GM13977 (cell line): ENCODE measurements around the gene FOXA3.

ENCODE experiments used
- DNase-seq: peaks from one replicate; pipeline ENCODE4 v3.0.0; 2012; ENCODE audit warnings: low spot score
- in situ Hi-C: fragments of 300-500 bp; cut with MboI; formaldehyde crosslinking; loops from one replicate; pipeline ENCODE4 v1.12.0; 2022; ENCODE audit warnings: low sequenced_read_pairs, low pct_unique_long_range_greater_than_20kb, mixed read lengths, inconsistent platforms; ENCODE audit not compliant: unreplicated experiment
- TF ChIP-seq, protein P1 (sequence below): IDR thresholded peaks from 2 replicates; pipeline ENCODE4 v1.5.1; 2012; ENCODE audit warnings: mild to moderate bottlenecking, control low read depth; ENCODE audit not compliant: insufficient read depth; ENCODE audit errors: extremely low read depth, missing control alignments

Gene FOXA3

DNA sequence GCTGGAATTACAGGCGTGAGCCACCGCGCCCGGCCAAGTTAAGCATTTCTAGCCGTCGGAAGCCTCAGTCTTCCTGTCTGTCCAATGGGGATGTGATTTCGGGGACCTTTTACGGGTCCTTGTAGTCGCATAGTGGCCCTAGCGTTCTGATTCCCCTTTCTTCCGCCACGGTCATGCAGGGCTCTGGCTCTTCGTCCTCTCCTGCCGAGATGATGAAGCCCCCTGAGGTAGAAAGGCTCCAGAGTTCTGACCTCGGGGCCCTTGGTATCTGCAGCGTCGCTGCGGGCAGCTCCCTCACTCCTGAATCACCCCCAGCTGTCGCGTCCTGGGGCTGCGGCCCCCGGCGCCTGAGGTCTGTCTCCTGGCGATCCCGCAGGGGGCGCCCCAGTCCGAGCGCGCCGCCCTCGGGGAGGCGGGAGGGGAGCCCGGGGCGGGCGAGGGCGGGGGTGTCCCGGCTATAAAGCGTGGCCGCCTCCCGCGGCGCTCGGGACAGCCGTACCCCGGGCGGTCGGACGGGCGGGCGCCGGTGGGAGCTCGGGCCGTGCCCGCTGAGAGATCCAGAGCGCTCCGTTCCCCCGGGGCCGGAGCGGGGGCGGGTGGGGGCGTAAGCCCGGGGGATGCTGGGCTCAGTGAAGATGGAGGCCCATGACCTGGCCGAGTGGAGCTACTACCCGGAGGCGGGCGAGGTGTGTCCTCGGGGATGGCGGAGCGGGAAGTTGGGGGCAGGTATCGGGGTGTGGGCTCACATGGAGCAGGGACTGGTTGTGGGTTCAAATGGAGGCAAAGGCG is at the start of gene FOXA3:
Gene FOXA3 (plus strand): TSS at position 487 of the 789 bp plus-strand sequence. CDS start 131 bp downstream, at position 618.
- peak; percentile 93 for DNase-seq
- TF ChIP-seq, protein P1, sequence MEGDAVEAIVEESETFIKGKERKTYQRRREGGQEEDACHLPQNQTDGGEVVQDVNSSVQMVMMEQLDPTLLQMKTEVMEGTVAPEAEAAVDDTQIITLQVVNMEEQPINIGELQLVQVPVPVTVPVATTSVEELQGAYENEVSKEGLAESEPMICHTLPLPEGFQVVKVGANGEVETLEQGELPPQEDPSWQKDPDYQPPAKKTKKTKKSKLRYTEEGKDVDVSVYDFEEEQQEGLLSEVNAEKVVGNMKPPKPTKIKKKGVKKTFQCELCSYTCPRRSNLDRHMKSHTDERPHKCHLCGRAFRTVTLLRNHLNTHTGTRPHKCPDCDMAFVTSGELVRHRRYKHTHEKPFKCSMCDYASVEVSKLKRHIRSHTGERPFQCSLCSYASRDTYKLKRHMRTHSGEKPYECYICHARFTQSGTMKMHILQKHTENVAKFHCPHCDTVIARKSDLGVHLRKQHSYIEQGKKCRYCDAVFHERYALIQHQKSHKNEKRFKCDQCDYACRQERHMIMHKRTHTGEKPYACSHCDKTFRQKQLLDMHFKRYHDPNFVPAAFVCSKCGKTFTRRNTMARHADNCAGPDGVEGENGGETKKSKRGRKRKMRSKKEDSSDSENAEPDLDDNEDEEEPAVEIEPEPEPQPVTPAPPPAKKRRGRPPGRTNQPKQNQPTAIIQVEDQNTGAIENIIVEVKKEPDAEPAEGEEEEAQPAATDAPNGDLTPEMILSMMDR = peak; percentile 83
- in situ Hi-C loops = no loop called here

DNA sequence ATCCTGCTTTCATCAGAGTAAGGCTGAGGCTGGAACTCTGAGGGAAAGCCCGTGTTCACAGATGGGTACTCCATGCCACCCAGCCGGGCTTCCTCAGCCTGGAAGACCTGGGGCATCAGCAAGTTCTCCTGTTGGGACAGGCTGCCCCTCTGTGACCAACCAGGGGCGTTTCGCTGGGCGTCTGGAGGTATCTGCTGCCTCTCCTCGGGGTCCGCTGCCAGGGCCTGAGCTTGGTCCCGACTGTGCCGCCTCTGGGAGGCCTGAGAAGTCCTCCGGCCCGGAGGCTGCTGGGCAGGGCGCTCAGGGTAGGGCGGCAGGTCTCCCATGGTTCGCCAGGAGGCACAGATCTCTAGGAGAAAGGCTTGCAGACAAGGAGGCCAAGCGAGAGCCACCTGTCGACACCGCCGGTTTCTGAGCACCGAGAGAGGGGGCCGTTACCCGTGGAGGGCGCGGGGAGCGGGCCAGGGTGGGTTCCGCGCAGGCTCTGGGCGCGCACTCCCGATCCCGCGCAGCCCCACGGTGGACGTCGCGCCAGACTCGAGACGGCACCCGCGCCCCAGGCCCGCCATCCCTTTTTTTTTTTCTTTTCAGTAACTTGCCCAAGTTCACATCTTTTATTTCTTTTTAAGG is 49.2 kb upstream of the FOXA3 start, which contains the start of gene RSPH6A:
Gene RSPH6A (minus strand): TSS at position 458 of the 630 bp plus-strand sequence. CDS start 132 bp downstream, at position 326.
- TF ChIP-seq, protein P1 = no peak
- DNase-seq = no peak
- in situ Hi-C loops = no loop called here

DNA sequence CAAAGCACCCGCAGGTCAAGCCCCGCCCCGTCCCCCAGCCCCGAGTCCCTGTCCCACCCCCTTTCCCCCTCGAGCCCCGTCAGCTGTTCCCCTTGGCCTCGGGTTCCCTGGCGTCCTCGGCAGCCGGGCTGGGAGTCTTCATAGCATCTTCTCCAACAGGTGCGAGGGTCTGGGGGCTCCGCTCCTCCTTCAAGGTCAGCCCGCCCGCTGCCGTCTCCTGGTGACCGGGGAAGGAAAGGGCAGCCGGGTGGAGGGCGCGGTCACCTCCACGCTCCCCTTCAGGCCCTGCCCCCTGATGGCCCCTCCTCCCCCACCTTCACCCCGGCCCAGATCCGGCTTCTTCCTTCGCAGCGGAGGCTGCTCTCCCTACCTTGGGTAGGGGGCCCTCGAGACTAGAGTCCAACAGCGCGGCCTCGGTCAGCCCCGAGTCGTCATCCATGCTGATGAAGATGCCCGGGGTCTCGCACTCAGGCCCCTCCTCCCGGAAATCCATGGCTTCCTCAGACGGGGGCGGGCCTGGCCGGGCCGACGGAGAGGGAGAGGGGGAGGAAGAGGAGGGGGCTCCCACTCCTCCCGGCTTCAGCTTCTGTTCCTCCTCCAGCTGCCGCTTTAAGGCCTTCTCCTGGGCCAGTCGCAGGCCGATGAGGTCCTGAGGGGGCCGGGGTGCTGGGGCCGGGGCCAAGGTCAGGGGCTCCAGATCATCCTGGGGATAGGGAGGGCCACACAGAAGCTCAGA is 48.5 kb upstream of the FOXA3 start:
- in situ Hi-C loops = no loop called here
- DNase-seq = no peak
- TF ChIP-seq, protein P1 = no peak

DNA sequence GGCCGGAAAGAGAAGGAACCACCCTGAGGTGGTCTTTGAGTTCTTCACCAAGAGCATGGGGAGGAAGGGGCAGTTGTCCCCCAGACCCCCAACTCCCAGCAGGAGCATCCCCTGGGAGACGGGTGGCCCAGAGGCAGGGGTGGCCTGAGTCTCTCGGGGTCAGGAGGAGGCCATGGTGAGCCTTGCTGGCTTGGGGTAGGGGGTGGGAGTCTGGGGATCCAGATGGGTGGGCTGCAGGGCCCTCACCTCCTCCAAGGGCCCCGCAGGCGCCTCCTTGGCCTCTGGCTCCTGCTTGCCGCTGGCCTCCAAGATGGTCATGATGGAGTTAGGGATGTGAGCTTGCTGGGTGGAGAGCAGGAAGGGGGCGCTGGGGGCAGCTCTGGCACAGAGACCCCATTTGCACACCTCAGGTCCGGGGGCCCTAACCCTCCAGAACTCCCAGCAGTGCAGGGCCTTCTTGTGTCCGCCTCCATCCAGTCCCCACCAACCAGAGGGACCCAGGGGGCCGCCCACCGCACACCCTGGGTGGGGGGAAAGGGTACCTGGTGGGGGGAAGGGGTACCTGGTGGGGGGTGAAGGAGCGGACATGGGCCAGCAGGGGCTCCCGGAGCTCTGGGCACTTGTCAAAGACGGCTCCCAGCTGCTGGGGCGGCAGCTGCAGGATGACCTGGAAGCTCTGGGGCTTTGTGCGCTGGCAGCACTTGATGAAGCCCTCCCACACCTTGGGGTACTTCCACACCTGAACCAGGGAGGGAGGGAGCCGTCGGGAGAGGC is 47.7 kb upstream of the FOXA3 start:
- no peak for DNase-seq
- TF ChIP-seq, protein P1 = no peak
- in situ Hi-C loops = no loop called here

DNA sequence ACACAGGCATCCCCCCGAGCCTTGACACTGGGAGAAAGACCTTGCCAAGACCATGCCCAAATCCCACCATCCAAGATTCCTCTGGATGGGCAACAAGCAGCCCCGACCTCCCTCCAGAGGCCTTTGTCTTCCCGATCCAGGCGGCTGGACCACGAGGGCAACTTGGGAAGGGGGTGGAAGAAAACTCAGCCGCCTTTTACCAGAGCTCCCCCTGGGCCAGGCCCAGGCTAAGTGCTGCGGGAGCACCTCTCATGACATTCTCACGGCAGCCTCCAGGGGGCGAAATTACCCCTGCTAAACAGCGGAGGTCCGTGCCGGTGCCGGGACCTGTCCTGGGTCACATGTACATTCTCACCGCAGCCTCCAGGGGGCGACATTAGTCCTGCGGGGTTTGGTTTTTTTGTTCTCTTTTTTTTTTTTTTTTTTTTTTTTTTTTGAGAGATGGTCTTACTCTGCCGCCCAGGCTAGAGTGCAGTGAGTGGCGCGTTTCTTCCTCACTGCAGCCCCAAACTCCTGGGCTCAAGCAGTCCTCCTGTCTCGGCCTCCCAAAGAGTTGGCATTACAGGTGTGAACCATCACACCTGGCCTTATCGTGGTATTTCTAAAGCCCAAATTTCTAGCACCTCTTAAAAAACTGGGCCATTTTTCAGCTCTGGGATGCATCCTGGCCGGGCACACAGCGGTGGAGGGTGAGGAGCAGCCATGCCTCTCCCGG is 47.0 kb upstream of the FOXA3 start:
- in situ Hi-C loops = no loop called here
- peak; percentile 99 for DNase-seq
- TF ChIP-seq, protein P1 = peak; percentile 89
